ENCODE results near the gene ERO1B. TPM values are rescaled to one million over a fixed set of nuclear protein-coding genes. Genes with fewer than 3 reads are reported as not detected.

ERO1B gene
- total RNA-seq, 2 experiments from 2014 or later: 7.0 to 11.0 TPM

GRCh38 chr1:236311040-236311439, 29.3 kb upstream of the ERO1B start:
- no peaks in the 10 kb centered on the region for H4K20me1 ChIP-seq (ENCODE audit: insufficient read depth, low read length)
- no peaks in the 10 kb centered on the region for H3K79me2 ChIP-seq (ENCODE audit: insufficient read depth, low read depth, low read length)
- no peak overlapping the region for H3K27ac ChIP-seq (ENCODE audit: low read depth, low read length, poor library complexity, severe bottlenecking)
- POLR2A ChIA-PET: no interaction called here
- H3K9me2 ChIP-seq (ENCODE audit: insufficient read depth, low read length): no peaks in the 10 kb centered on the region
- H3K4me2 ChIP-seq (ENCODE audit: low read length): no peak overlapping the region
- intact Hi-C loops (cut with micrococcal nuclease; ENCODE audit: unreplicated experiment): no loop called here
- H3K4me3 ChIP-seq (ENCODE audit: low read depth, low read length, poor library complexity, severe bottlenecking): no peak overlapping the region
- no peak overlapping the region for H2AFZ ChIP-seq (ENCODE audit: low read length)
- TF ChIP-seq, protein P1, sequence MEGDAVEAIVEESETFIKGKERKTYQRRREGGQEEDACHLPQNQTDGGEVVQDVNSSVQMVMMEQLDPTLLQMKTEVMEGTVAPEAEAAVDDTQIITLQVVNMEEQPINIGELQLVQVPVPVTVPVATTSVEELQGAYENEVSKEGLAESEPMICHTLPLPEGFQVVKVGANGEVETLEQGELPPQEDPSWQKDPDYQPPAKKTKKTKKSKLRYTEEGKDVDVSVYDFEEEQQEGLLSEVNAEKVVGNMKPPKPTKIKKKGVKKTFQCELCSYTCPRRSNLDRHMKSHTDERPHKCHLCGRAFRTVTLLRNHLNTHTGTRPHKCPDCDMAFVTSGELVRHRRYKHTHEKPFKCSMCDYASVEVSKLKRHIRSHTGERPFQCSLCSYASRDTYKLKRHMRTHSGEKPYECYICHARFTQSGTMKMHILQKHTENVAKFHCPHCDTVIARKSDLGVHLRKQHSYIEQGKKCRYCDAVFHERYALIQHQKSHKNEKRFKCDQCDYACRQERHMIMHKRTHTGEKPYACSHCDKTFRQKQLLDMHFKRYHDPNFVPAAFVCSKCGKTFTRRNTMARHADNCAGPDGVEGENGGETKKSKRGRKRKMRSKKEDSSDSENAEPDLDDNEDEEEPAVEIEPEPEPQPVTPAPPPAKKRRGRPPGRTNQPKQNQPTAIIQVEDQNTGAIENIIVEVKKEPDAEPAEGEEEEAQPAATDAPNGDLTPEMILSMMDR (conservative IDR thresholded peaks at IDR 0.05; ENCODE audit: low read length): peak; percentile 48
- TF ChIP-seq EZH2phosphoT487 (IDR thresholded peaks at IDR 0.05; ENCODE audit: borderline replicate concordance, low read depth, low read length): no peak
- H3K9me3 ChIP-seq (ENCODE audit: low read length): no peaks in the 10 kb centered on the region
- peak; percentile 27 for DNase-seq (ENCODE audit: low spot score)
- H3K4me1 ChIP-seq (ENCODE audit: insufficient read depth, low read length, poor library complexity, severe bottlenecking): no peaks in the 10 kb centered on the region
- no TSS peak for BruUV-seq (replicated peaks)
- CTCF ChIA-PET (ENCODE audit: unreplicated experiment): no interaction called here
- H3K36me3 ChIP-seq (ENCODE audit: insufficient read depth, low read length): no peaks in the 10 kb centered on the region

- Histone ChIP-seq H3K4me1 (ENCODE audit: insufficient read depth, low read length, poor library complexity, severe bottlenecking) (no peaks in the 10 kb centered on the region), H3K9me3 (ENCODE audit: low read length) (no peaks in the 10 kb centered on the region), H3K27ac (ENCODE audit: low read depth, low read length, poor library complexity, severe bottlenecking) (no peak overlapping the region), H3K4me3 (ENCODE audit: low read depth, low read length, poor library complexity, severe bottlenecking) (no peak overlapping the region), H2AFZ (ENCODE audit: low read length) (no peak overlapping the region), H3K79me2 (ENCODE audit: insufficient read depth, low read depth, low read length) (no peaks in the 10 kb centered on the region), H3K4me2 (ENCODE audit: low read length) (no peak overlapping the region), H3K9me2 (ENCODE audit: insufficient read depth, low read length) (no peaks in the 10 kb centered on the region), H4K20me1 (ENCODE audit: insufficient read depth, low read length) (no peaks in the 10 kb centered on the region), H3K36me3 (ENCODE audit: insufficient read depth, low read length) (no peaks in the 10 kb centered on the region)
- no TSS peak for BruUV-seq (replicated peaks)
- CTCF ChIA-PET (ENCODE audit: unreplicated experiment): no interaction called here
- intact Hi-C loops (cut with micrococcal nuclease; ENCODE audit: unreplicated experiment): no loop called here
- POLR2A ChIA-PET: no interaction called here
- TF ChIP-seq, protein P1 (conservative IDR thresholded peaks at IDR 0.05; ENCODE audit: low read length): no peak
- no peak for TF ChIP-seq EZH2phosphoT487 (IDR thresholded peaks at IDR 0.05; ENCODE audit: borderline replicate concordance, low read depth, low read length)
- no peak for DNase-seq (ENCODE audit: low spot score)
These were observed 27.1 kb upstream of the ERO1B start for GRCh38 chr1:236308827-236309226.

- Histone ChIP-seq H3K9me2 (ENCODE audit: insufficient read depth, low read length) (no peaks in the 10 kb centered on the region), H4K20me1 (ENCODE audit: insufficient read depth, low read length) (no peaks in the 10 kb centered on the region), H3K36me3 (ENCODE audit: insufficient read depth, low read length) (no peaks in the 10 kb centered on the region), H3K4me3 (ENCODE audit: low read depth, low read length, poor library complexity, severe bottlenecking) (no peak overlapping the region), H3K4me1 (ENCODE audit: insufficient read depth, low read length, poor library complexity, severe bottlenecking) (no peaks in the 10 kb centered on the region), H2AFZ (ENCODE audit: low read length) (no peak overlapping the region), H3K27ac (ENCODE audit: low read depth, low read length, poor library complexity, severe bottlenecking) (no peak overlapping the region), H3K4me2 (ENCODE audit: low read length) (no peak overlapping the region), H3K9me3 (ENCODE audit: low read length) (no peaks in the 10 kb centered on the region), H3K79me2 (ENCODE audit: insufficient read depth, low read depth, low read length) (no peaks in the 10 kb centered on the region)
- DNase-seq (ENCODE audit: low spot score): no peak
- intact Hi-C loops (cut with micrococcal nuclease; ENCODE audit: unreplicated experiment): no loop called here
- ChIA-PET CTCF (ENCODE audit: unreplicated experiment) (no interaction called here), POLR2A (no interaction called here)
- no TSS peak for BruUV-seq (replicated peaks)
- TF ChIP-seq EZH2phosphoT487 (IDR thresholded peaks at IDR 0.05; ENCODE audit: borderline replicate concordance, low read depth, low read length): no peak
- TF ChIP-seq, protein P1 (conservative IDR thresholded peaks at IDR 0.05; ENCODE audit: low read length): no peak
These were observed 25.7 kb upstream of the ERO1B start for GRCh38 chr1:236307435-236307834.

All from OCI-LY7 (cell line).